ENCODE results near the gene LARP4B. TPM values are rescaled to one million over a fixed set of nuclear protein-coding genes. Genes with fewer than 3 reads are reported as not detected.

The LARP4B gene
- total and polyA plus RNA-seq, 2 experiments from 2014 or later, result 18.3 to 52.3 TPM

DNA sequence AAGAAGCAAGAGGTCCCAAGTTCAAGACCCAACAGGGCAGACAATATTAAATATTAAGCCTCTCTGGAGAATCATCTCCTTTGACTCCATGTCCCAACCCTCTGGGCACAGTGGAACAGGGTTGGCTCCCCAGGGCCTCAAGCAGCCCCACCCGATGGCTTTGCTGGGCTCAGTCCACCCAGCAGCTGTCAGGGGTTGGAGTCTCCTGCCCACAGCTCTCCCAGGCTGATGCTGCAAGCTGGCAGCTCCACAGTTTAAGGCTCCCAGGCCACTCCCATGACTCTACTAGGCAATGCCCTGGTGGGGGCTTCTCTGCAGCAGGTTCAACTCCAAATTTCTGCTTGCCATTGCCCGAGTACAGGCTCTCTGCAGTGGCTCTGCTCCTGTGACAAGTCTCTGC is 55.1 kb downstream of the LARP4B start:
- TF ChIP-seq POLR2AphosphoS5 (IDR thresholded peaks at IDR 0.05; ENCODE audit: low read depth) (no peak), JUNB (IDR thresholded peaks at IDR 0.05; ENCODE audit: unreplicated experiment) (no peak), EZH2phosphoT487 (IDR thresholded peaks at IDR 0.05; ENCODE audit: unreplicated experiment) (no peak), ZNF331 (CRISPR knock-in tag; IDR thresholded peaks at IDR 0.05; ENCODE audit: low read depth) (no peak), STAT1 (IDR thresholded peaks at IDR 0.05; ENCODE audit: unreplicated experiment) (no peak), ZNF114 (CRISPR knock-in tag; IDR thresholded peaks at IDR 0.05) (no peak), CREB1 (CRISPR knock-in tag; IDR thresholded peaks at IDR 0.05; ENCODE audit: low read depth) (no peak), NANOG (IDR thresholded peaks at IDR 0.05; ENCODE audit: borderline replicate concordance) (no peak), EZH2 (IDR thresholded peaks at IDR 0.05; ENCODE audit: low read depth, unreplicated experiment) (no peak)
- TF ChIP-seq, protein P1, sequence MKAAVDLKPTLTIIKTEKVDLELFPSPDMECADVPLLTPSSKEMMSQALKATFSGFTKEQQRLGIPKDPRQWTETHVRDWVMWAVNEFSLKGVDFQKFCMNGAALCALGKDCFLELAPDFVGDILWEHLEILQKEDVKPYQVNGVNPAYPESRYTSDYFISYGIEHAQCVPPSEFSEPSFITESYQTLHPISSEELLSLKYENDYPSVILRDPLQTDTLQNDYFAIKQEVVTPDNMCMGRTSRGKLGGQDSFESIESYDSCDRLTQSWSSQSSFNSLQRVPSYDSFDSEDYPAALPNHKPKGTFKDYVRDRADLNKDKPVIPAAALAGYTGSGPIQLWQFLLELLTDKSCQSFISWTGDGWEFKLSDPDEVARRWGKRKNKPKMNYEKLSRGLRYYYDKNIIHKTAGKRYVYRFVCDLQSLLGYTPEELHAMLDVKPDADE (IDR thresholded peaks at IDR 0.05), result no peak
- TF ChIP-seq, protein P2, sequence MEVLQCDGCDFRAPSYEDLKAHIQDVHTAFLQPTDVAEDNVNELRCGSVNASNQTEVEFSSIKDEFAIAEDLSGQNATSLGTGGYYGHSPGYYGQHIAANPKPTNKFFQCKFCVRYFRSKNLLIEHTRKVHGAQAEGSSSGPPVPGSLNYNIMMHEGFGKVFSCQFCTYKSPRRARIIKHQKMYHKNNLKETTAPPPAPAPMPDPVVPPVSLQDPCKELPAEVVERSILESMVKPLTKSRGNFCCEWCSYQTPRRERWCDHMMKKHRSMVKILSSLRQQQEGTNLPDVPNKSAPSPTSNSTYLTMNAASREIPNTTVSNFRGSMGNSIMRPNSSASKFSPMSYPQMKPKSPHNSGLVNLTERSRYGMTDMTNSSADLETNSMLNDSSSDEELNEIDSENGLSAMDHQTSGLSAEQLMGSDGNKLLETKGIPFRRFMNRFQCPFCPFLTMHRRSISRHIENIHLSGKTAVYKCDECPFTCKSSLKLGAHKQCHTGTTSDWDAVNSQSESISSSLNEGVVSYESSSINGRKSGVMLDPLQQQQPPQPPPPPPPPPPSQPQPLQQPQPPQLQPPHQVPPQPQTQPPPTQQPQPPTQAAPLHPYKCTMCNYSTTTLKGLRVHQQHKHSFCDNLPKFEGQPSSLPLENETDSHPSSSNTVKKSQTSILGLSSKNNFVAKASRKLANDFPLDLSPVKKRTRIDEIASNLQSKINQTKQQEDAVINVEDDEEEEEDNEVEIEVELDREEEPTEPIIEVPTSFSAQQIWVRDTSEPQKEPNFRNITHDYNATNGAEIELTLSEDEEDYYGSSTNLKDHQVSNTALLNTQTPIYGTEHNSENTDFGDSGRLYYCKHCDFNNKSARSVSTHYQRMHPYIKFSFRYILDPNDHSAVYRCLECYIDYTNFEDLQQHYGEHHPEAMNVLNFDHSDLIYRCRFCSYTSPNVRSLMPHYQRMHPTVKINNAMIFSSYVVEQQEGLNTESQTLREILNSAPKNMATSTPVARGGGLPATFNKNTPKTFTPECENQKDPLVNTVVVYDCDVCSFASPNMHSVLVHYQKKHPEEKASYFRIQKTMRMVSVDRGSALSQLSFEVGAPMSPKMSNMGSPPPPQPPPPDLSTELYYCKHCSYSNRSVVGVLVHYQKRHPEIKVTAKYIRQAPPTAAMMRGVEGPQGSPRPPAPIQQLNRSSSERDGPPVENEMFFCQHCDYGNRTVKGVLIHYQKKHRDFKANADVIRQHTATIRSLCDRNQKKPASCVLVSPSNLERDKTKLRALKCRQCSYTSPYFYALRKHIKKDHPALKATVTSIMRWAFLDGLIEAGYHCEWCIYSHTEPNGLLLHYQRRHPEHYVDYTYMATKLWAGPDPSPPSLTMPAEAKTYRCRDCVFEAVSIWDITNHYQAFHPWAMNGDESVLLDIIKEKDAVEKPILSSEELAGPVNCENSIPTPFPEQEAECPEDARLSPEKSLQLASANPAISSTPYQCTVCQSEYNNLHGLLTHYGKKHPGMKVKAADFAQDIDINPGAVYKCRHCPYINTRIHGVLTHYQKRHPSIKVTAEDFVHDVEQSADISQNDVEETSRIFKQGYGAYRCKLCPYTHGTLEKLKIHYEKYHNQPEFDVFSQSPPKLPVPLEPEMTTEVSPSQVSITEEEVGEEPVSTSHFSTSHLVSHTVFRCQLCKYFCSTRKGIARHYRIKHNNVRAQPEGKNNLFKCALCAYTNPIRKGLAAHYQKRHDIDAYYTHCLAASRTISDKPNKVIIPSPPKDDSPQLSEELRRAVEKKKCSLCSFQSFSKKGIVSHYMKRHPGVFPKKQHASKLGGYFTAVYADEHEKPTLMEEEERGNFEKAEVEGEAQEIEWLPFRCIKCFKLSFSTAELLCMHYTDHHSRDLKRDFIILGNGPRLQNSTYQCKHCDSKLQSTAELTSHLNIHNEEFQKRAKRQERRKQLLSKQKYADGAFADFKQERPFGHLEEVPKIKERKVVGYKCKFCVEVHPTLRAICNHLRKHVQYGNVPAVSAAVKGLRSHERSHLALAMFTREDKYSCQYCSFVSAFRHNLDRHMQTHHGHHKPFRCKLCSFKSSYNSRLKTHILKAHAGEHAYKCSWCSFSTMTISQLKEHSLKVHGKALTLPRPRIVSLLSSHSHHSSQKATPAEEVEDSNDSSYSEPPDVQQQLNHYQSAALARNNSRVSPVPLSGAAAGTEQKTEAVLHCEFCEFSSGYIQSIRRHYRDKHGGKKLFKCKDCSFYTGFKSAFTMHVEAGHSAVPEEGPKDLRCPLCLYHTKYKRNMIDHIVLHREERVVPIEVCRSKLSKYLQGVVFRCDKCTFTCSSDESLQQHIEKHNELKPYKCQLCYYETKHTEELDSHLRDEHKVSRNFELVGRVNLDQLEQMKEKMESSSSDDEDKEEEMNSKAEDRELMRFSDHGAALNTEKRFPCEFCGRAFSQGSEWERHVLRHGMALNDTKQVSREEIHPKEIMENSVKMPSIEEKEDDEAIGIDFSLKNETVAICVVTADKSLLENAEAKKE (CRISPR knock-in tag; IDR thresholded peaks at IDR 0.05), result no peak
- TF ChIP-seq, protein P3, sequence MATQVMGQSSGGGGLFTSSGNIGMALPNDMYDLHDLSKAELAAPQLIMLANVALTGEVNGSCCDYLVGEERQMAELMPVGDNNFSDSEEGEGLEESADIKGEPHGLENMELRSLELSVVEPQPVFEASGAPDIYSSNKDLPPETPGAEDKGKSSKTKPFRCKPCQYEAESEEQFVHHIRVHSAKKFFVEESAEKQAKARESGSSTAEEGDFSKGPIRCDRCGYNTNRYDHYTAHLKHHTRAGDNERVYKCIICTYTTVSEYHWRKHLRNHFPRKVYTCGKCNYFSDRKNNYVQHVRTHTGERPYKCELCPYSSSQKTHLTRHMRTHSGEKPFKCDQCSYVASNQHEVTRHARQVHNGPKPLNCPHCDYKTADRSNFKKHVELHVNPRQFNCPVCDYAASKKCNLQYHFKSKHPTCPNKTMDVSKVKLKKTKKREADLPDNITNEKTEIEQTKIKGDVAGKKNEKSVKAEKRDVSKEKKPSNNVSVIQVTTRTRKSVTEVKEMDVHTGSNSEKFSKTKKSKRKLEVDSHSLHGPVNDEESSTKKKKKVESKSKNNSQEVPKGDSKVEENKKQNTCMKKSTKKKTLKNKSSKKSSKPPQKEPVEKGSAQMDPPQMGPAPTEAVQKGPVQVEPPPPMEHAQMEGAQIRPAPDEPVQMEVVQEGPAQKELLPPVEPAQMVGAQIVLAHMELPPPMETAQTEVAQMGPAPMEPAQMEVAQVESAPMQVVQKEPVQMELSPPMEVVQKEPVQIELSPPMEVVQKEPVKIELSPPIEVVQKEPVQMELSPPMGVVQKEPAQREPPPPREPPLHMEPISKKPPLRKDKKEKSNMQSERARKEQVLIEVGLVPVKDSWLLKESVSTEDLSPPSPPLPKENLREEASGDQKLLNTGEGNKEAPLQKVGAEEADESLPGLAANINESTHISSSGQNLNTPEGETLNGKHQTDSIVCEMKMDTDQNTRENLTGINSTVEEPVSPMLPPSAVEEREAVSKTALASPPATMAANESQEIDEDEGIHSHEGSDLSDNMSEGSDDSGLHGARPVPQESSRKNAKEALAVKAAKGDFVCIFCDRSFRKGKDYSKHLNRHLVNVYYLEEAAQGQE (IDR thresholded peaks at IDR 0.05; ENCODE audit: unreplicated experiment), result no peak
- TF ChIP-seq, protein P4, sequence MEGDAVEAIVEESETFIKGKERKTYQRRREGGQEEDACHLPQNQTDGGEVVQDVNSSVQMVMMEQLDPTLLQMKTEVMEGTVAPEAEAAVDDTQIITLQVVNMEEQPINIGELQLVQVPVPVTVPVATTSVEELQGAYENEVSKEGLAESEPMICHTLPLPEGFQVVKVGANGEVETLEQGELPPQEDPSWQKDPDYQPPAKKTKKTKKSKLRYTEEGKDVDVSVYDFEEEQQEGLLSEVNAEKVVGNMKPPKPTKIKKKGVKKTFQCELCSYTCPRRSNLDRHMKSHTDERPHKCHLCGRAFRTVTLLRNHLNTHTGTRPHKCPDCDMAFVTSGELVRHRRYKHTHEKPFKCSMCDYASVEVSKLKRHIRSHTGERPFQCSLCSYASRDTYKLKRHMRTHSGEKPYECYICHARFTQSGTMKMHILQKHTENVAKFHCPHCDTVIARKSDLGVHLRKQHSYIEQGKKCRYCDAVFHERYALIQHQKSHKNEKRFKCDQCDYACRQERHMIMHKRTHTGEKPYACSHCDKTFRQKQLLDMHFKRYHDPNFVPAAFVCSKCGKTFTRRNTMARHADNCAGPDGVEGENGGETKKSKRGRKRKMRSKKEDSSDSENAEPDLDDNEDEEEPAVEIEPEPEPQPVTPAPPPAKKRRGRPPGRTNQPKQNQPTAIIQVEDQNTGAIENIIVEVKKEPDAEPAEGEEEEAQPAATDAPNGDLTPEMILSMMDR (conservative IDR thresholded peaks at IDR 0.05; ENCODE audit: low read depth in 2 of 2), result no peak
- Mint-ChIP-seq H3K4me1 (no peaks in the 10 kb centered on the region), H3K27ac (no peak overlapping the region), H3K27me3 (ENCODE audit: insufficient read depth, low read depth, poor library complexity) (peaks cover 4% of the 10 kb centered on the region), H3K36me3 (ENCODE audit: low read depth) (peaks cover 22% of the 10 kb centered on the region), H3K9me3 (no peaks in the 10 kb centered on the region), H3K4me3 (no peak overlapping the region)
- Histone ChIP-seq H4K20me1 (replicated peaks; ENCODE audit: insufficient read depth) (peaks cover 38% of the 10 kb centered on the region), H3K9me2 (ENCODE audit: insufficient read depth) (no peaks in the 10 kb centered on the region), H3K36me3 (ENCODE audit: insufficient read depth) (no peaks in the 10 kb centered on the region; the same call in 1 of the 2 replicates), H3K79me2 (replicated peaks; ENCODE audit: insufficient read depth) (peaks cover 81% of the 10 kb centered on the region), H3K4me3 (no peak overlapping the region), H3K27ac (ENCODE audit: low read depth) (no peak overlapping the region), H3K4me1 (ENCODE audit: insufficient read depth) (no peaks in the 10 kb centered on the region), H3K4me2 (no peak overlapping the region), H2AFZ (no peak overlapping the region), H3K27me3 (ENCODE audit: insufficient read depth) (no peaks in the 10 kb centered on the region), H3F3A (replicated peaks; ENCODE audit: low read depth) (0 out of 2 replicates have a peak, but pooled peaks cover 3% of the 10 kb centered on the region)
- ATAC-seq (no peak), DNase-seq (ENCODE audit: low spot score) (no peak)
